WERI-Rb-1 (cell line): ENCODE measurements around the gene OR11H12.
"Not testable (repeated sequence)": the region's sequence is repeated elsewhere in the genome, so short reads cannot be mapped to it uniquely, and the experiment has no call there.

Experiments
- DNase-seq: peaks from one replicate; pipeline ENCODE4 v3.0.0-alpha.2; 2020
- H3K27ac ChIP-seq: fragments of 250-450 bp; sonication (Bioruptor Pico); 2 replicates; pipeline ENCODE4 v1.5.1; 2020; ENCODE audit warnings: mild to moderate bottlenecking, moderate library complexity
- H3K27me3 ChIP-seq: fragments of 250-450 bp; sonication (Bioruptor Pico); 2 replicates; pipeline ENCODE4 v1.5.1; 2021; ENCODE audit warnings: mild to moderate bottlenecking, low read depth, moderate library complexity; ENCODE audit not compliant: insufficient read depth, severe bottlenecking
- H3K36me3 ChIP-seq: fragments of 250-450 bp; sonication (Bioruptor Pico); 2 replicates; pipeline ENCODE4 v1.5.1; 2020; ENCODE audit warnings: mild to moderate bottlenecking, moderate library complexity
- H3K4me3 ChIP-seq: 2 replicates; pipeline ENCODE4 v1.5.1; 2011; ENCODE audit warnings: low read depth, mild to moderate bottlenecking, control low read depth, low read length
- H3K9me3 ChIP-seq: fragments of 250-450 bp; sonication (Bioruptor Pico); 2 replicates; pipeline ENCODE4 v1.5.1; 2021; ENCODE audit warnings: mild to moderate bottlenecking, moderate library complexity; ENCODE audit not compliant: severe bottlenecking

OR11H12 gene, protein sequence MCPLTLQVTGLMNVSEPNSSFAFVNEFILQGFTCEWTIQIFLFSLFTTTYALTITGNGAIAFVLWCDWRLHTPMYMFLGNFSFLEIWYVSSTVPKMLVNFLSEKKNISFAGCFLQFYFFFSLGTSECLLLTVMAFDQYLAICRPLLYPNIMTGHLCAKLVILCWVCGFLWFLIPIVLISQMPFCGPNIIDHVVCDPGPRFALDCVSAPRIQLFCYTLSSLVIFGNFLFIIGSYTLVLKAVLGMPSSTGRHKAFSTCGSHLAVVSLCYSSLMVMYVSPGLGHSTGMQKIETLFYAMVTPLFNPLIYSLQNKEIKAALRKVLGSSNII

DNA sequence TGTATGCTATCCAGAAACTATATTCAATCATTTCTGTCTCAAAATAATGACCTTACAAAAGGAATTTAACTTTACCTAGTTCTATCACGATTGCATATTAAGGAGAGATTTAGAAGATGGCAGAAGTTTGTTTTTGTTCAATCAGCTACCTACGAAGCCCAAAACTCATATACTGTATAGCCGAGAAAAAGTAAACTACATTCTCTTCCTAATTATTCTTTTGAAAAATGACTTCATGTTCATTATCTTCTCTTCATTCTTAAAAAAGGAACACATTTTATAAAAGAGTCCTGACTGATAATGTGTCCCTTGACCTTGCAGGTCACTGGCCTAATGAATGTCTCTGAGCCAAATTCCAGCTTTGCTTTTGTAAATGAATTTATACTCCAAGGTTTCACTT is at the start of gene OR11H12:
Gene OR11H12 (plus strand): TSS at position 301 of the 400 bp plus-strand sequence. CDS start 0 bp downstream, at position 301.
- not testable (repeated sequence) for H3K27ac ChIP-seq, DNase-seq, H3K4me3 ChIP-seq, H3K27me3 ChIP-seq, H3K9me3 ChIP-seq, H3K36me3 ChIP-seq

DNA sequence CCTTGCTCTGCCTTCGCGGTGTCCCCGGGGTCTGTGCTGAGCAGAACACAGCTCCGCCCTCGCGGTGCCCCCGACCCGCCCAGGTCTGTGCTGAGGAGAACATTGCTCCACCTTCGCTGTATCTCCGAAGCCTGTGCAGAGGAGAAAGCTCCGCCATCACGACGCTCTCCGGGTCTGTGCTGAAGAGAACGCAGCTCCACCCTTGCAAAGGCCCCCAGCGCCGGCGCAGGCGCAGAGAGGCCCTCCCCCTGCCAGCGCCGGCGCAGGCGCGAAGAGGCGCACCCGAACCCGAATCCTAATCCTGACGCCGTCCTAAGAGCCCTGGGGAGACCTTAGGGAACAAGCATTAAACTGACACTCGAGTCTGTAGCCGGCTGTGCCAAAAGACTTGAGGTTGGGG is 18.0 kb upstream of the OR11H12 start:
- not testable (repeated sequence) for DNase-seq, H3K9me3 ChIP-seq

DNA sequence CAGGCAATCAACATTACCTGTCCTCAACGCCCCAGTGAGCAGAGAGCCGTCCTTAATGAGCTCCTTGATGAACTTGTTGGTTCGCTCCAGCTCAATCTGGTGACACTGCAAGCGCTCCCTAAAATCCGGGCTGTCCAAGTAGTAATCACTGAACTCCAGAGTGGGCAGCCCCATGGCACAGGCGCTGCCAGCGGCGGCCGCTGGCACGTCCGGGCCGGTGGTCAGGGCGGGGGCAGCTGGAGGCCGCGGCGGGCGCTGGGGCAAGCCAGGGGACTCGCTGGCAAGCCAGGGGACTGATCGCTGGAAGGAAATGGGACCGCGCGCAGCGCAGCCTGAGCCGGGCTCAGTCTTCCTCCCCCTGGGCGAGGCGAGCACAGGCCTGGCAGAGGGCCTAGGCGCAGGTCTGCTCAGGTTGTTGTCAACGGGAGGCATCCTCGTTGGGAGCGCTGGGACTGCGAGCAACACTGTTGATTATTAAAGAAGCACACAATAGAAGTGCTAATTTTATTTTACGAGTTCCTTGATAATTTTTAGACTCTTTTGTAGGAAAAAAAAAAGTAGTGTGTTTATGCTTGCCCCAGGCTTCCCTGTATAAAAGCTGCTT is 25.8 kb downstream of the OR11H12 start:
- not testable (repeated sequence) for H3K27ac ChIP-seq, H3K36me3 ChIP-seq, H3K4me3 ChIP-seq, H3K9me3 ChIP-seq, DNase-seq, H3K27me3 ChIP-seq

More for the DNA sequence above, 18.0 kb upstream of the OR11H12 start:
- H3K36me3 ChIP-seq, H3K27ac ChIP-seq, H3K4me3 ChIP-seq, H3K27me3 ChIP-seq: not testable (repeated sequence)

DNA sequence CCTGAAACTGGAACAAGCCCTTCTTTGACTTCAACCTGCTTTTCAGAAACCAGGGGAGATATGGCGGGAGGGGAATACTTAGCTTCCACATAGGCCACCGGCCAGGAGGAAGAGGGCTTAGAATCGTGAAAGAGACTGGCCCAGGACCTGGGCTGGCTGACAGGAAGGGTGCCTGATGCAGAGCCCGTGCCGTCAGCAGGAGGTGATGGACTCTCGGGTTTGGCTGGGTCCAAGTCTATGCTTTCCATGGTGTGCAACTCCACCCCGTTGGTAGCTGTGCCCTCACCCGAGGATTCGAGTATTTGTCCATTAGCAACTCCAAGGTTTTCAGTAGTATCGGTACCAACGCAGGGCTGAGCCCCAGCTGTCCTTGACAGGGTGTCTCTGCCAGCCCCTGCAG is 35.1 kb downstream of the OR11H12 start:
- H3K4me3 ChIP-seq, H3K36me3 ChIP-seq, H3K27ac ChIP-seq, DNase-seq, H3K27me3 ChIP-seq, H3K9me3 ChIP-seq: not testable (repeated sequence)

DNA sequence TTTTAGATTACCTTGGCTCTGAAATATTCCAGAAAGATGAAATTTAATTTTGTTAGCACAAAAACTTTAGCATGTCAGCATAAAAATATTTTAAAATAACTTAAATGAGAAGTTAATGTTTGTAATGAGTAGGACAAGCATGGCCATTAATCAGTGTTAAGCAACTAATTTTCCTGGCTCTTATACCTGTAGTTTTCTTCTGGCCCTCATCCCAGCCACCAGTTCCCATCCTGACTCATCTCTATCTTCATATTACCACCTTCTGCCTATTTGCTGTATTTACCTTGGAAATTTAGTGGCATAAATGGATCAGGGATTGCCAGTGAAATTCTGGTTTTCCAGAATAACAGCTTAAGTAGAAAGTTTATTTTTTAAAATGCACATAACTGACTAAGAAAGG is 37.1 kb downstream of the OR11H12 start:
- H3K27ac ChIP-seq, H3K4me3 ChIP-seq, DNase-seq, H3K9me3 ChIP-seq, H3K27me3 ChIP-seq, H3K36me3 ChIP-seq: not testable (repeated sequence)

DNA sequence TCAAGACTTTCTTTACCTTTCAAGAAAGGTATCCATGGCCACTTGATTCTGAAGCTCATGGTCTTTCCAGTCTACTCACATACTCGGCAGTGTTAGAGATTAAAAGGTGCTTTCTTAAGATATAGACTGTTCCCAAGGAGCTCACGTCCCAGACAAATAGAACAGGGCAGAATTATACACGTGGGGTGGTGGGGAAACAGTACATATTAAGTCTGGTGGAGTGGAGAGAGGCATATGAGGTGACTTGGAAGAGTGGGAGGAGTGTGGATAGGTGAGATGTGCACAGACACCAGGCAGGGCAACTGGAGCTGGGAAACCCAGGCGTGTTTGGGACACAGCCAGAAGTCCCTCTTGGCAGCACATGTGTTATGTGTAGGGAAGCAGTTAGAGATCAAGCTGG is 37.9 kb downstream of the OR11H12 start:
- H3K27me3 ChIP-seq, H3K36me3 ChIP-seq, DNase-seq: not testable (repeated sequence)

DNA sequence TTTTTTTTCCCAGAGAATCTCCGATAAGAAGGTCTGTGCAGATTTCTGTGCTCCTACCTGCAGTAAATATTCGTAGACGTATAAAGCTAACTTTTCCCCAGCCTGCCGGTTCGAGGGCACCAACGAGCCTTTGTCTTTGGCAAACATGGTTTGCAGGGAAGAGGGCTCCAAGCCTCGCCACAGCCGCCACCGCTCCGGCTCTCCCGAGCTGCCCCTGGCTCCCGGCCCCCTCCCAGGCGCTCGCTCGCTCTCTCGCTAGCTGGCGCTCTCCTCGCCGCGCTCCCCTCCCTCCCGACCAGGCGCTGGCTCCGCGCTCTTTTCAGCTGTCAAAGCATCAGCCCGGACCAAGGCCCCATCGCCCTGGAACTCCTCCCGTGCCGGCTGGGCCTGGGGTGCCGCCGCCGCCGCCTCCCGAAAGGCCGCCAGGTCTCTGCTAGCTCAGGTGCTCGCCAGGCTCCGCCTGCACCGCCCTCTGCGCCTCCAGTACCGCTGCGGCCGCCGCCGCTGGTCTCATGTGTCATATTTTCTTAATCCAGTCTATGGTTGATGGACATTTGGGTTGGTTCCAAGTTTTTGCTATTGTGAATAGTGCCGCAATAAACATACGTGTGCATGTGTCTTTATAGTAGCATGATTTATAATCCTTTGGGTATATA is 45.3 kb downstream of the OR11H12 start:
- DNase-seq, H3K4me3 ChIP-seq, H3K36me3 ChIP-seq: not testable (repeated sequence)

More for the DNA sequence above, 37.9 kb downstream of the OR11H12 start:
- H3K4me3 ChIP-seq, H3K27ac ChIP-seq, H3K9me3 ChIP-seq: not testable (repeated sequence)

More for the DNA sequence above, 45.3 kb downstream of the OR11H12 start:
- not testable (repeated sequence) for H3K27ac ChIP-seq, H3K27me3 ChIP-seq, H3K9me3 ChIP-seq
